GM21423 (cell line): ENCODE results near the gene FOXL2NB.

Experiments used
- ATAC-seq: cut with Tn5 transposase; IDR thresholded peaks from one replicate; pipeline ENCODE4 v1.9.1; 2021; ENCODE audit warnings: mild to moderate bottlenecking, moderate library complexity; ENCODE audit not compliant: unreplicated experiment

FOXL2NB gene

DNA sequence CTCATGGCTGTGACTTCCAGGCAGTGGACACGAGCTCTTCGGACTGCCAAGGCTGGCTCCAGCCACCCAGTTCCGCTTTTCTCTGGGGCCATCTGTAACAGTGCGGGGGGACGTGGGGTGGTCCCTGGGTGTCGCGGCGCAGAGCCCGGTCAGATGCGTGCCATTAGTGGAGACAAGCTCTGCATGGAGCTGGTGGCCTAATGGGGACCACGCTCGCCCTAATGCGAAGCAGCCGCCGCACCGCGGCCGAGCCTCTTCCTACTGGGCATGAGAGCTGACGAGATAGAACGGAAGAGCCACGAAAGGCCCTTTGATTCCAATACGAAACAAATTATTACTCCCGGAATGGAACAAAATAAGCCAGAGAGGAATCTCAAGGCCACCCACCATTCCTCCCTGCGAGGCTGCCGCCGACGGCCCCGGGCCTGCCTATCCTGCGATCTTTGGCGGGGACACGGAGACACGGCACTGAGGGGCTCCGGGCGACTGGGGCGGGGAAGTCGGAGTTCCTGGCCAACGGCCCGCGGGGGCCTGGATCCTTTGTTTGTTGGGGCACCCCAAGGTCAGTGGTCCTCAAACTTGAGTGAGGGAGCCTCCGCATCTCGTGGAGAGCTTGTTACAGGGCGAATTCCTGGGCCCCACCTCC lies 18.2 kb upstream of the FOXL2NB start:
- no peak for ATAC-seq

DNA sequence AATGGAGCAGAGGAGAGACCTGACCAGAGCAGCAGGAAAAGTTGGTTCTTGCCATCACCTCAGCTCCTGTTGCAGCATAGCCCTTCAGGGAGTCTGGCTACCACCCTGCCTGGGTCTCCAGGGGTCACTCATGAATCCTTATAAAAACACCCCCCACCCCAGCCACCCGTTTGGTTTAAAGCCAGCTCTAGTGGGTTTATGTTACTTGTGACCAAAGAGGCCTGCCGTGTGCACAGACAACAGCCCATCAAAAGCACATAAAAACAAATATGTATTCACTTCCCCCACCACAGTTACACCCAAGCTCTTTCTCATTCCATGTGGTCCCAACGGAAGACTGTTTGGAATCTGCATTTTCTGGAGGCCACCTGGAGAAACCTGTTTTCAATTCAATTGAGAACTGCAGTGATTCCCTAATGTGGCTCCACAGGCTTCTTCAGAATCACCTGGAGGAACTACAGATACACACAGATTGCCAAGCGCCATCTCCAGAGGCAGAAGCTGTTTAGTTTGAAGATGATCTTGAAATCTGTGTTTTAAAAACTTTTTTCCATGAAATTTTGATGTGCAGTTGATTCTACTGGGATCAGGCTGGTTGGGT lies 13.8 kb upstream of the FOXL2NB start:
- ATAC-seq, result no peak

DNA sequence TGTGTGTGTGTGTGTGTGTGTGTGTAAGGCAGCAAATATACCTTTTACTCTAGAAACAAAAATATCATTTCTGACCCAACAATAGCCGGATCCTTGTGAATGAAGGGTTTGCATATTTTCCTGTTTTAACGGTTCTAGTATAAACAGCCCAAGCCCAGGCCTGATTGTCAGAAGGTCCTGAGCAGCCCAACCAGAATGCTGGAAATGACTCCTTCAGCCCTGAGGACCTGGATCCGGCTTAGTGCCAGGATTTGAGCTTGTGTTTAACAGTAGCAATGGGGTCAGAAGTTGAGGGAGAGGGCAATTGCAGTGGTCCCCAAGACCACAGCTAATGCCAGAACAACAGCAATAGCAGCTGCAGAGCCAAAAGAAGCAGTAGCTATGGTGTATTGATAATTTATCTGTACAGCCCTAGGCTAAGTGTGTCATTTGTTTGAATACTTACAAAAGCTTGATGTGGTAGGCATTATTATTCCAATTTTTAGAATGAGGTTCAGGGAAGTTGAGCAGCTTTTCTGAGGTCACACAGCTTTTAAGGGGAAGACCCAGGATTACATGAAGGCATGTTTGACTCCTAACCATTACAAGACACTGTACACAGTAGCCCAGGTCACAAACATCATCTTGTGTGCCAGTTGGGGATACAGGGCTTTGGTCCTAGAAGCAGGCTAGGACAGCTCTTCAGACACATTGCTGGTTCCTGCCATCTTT lies 12.9 kb upstream of the FOXL2NB start:
- no peak for ATAC-seq

DNA sequence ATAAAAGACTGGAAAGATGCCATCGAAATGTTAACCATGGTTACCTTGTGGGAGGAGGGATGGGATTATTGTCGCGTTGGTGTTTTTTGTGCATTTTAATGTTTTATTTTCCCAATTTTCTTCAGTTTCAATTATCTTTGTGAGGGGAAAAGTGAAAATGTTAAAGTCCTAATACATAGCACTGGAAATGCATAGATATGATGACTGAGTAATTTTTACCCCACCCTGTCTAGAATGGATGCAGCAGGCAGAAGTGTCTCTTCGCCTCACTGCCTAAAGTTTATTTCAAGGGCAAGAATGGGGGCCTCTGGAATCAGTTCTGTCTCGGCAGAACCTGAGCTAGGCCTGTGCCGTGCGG lies 11.5 kb upstream of the FOXL2NB start:
- no peak for ATAC-seq

DNA sequence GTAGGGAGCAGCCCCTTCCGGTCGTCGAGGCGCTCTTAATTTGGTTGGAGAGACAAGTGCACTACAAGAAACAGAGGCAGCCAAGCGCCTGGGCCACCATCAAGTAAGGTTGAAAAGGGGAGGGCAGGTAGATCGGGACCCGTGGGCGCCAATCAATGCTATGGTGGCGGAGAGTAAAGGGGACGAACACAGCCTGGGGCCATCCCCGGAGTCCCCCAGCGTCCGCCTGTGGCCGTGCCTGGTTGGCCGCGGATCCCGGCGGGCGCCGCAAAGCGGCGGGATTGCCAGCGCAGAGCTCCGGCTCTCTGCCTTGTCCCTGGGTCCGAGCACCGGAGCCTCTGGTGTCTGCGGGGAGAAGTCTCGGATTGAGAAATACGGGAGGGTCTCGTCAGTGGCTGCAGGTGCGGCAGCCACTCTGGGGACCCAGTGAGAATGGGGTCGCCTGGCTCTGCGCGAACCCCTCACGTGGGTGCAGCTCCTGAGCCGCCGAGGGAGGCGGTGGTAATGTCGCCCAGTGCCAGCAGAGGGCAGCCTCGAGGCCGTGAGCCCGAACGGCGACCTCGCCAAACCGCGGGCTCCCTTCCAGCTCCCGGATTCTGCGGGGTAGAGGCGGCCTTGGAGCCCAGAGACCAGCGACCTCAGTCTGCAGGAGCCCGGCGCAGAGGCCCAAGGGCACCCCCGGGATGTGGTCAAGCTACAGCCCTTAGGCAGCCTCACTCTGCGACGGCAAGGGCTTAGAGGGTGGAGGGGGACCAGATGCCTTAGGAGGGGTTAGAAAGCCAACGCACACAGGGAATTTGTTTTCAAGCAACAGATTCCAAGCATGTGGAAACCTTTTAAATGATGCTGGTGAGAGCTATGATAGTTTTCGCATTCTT lies 10.9 kb upstream of the FOXL2NB start:
- ATAC-seq, result peak; percentile 79

DNA sequence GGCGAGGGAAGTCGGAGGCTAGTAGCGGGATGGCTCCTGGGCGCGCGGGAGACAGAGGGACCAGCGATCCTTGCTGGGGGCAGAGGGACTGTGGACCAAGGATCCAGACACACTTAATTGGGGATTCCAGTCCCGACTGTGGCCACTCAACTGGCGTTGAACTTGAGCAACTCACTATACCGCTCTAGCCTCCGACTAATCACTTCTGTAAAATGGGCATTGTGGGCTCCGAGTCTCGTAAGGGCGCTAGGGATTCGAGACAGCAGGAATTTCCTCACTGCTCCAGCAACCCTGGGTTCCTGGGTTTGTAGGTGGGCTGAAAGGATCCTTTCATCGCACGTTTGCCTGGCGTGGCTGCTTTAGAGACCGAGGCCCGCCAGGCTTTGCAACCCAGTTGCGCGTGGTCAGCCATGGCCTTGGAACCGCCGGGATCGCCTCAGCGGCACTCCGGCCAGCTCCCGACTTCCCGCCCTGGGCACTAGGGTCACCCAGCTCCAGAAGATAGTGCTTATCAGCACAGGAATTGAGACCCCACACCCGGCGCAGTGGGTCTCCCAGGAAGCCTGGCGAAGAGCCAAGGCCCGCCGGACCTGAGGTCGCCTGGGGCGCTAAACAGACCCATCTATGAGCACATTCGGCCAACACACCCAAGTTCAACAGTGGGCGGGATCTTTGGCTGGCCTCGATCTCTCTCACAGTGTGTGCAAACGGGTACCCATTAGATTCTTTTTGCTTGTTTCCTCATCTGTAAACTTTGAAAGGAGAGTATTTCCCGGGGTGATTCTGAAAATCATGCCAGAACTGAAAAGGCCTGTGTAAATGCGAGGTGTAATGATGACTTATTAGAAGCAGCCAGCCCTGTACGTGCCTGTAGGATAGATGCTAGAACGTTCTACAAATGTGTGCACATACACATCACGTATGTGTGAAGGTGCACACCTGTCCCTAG lies 10.0 kb upstream of the FOXL2NB start:
- ATAC-seq, result no peak

DNA sequence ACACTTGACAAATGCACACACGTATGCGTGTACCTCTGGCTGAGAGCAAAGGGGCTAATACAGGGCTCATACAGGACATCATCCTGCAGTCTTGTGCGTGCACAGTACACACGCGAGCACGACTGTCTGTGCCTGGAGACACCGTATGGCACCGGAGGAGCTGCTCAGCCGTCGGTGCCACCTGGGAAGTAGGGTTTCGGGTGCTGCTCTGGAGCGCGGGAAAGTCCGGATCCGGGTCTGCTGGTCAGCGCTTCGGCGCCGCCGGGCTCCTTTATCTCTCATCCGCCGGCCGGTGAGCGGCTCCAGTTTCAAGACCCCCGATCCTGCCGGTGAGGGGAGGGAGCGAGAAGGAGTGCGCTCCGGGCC lies 9.3 kb upstream of the FOXL2NB start:
- no peak for ATAC-seq

DNA sequence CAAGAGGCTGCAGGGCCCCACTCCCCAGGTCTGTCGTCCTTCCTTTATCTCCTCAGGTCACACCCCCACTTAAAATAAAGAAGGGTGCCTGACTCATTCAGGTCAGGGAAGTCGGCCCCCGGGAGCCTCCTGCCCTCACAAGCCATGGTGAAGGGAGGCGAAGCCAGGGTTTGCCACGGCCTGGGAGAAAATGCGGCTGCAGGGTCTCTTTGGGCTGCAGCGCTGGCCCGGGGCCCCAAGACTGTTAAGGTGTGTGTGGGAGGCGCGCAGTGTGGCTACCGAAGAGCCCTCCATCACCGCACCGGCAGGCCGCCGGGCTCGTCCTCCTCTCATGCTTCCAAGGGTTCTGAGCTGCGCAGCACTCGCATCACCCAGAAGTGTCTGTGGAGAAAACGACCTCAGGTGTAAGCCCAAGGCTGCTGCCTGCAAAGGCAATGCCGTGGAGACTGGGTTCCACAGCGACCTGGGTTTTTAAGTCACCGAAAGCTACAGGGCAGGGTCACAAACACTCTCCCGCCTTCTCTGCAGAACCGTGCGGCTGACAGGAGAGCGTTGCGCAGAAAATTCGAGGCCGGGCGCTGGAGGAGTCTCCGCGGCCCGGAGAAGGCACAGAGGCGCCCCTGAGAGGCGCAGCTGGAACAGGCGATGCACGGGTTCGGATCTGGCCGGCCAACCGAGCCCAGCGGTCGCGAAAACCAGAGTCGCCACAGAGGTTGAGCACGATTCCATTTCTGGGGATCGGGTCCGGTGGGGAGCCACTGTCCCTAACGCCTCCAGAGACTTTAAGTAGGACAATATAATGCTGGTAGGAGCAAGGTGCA lies 8.8 kb upstream of the FOXL2NB start:
- ATAC-seq, result no peak

DNA sequence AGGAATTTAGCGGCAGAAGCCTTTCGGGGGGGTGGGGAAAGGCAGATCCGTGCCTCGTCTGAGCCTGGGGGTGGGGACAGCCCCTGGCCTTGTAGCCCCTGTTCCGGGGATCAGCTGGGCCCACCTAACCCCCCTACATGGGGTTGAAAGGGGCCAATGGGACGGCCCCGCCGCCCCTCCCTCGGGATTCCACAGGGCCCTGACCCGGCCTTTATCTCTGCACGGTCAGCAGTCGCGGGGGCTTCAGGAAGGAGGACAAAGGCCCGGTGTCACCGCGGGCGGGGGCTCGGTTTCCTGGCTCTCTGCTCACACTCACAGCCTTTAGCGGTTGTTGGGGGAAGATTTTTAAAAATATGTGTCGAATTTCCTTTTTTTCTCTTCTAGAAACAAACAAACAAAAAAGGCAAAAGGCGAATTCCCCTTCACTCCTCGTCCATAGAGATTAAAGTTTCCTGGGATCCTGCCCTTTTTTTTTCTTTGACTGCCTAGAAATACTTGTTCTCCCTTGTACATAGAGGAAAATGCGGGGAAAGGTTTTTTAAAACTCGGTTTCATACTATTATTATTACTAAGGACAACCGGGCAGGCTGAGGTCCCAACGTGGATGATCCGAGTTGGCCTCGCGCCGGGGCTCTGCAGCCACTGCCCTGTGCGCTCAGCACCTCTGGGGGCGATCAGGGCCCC lies 8.0 kb upstream of the FOXL2NB start:
- ATAC-seq, result no peak

DNA sequence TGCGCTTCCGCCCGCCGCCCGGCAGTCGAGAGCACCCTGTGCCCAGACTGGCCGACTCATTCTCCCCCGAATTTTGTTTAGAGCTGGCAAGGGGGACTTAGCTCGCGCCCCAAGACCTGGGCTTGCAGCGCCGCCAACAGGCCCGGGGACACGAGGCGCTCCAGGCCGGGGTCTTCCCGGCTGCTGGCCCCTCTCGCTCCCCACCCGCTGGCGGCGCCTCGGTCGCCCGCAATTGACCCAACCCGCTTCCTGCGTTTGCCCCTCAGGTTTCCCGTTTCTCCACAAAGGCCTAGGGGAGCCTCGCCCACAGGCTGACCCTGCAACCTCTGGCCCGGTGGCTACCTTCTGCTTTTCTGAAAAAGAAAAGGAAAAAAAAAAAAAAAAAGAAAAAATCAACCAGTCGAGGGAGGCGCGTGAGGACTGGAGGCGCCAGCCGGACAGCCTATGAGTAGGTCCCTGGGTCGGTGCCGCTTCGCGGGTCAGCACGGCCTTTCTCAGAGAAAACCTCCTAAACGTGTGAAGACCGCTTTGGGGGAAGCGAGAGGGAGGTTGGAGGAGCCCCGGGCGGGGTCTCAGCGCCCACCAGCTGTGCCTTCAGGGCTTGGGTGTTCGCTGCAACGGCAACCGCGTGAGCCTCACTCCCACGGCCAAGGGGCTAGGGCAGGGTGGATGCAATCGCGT lies 7.3 kb upstream of the FOXL2NB start:
- ATAC-seq, result no peak

DNA sequence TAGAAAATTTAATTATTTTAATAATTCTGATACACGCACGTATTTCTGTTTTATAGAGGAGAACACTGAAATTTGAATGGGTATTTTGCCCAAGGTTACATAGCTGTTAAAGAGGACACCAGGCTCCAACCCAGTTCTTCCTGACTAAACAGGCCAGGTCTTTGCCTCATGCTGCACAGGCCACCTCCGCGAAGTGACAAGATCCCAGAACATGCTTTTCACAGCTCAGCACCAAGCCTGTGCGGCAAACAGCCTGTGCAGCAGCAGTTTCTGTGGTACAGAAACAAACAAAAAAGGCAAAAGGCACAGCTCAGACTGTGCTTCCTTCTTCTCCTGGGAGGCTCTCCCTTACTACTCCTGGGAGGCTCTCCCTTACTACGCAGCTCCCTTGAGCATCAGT lies 6.6 kb upstream of the FOXL2NB start:
- ATAC-seq, result no peak

DNA sequence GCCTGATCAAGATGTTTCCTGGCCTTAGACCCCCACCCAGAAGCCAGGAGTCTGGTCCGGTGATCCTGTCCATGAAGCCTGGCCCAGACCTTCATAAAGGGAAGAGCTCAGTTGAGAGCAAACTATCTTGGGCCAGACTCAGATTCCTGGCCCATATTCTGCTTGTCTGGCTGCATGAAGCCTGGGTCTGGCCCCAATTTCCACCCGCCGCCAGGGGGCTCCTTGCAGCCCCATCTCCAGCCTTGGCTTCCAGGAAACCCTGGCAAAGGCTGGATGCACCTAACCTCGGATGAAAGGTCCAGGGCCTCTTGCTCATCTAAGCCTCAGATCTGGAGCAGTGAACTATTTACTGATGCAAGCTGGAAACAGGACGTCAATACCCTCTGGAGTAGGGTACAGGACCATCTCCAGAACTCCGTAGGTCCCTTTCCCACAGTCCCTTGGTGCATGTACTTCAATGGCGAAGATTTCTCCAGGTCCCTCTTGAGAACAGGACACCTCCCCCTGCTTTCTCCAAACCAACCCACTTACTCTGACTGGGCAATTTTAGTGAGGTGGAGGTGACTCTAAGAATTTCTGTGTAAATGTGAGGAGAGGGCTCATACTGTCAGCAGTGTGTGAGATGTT lies 5.6 kb upstream of the FOXL2NB start:
- peak; percentile 45 for ATAC-seq

DNA sequence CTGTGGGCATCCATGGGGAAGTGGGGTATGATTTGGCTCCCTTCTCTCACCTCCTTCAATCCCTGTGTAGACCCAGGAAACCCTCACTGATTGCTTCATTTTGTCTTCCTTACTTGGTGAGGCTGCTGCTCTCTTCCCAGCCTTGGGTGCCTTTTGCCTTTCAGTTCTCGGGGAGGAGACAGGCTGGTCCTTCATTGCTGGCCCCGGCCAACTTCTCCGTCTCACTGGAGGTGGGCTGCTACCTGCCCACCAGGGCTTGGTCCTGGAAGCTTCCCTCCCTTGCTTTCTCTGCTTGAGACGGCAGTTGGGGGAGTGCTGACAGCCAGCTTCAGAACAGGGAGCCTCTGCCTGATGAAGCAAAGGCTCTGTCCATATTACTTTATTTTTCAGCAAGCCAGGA lies 4.7 kb upstream of the FOXL2NB start:
- ATAC-seq, result no peak

DNA sequence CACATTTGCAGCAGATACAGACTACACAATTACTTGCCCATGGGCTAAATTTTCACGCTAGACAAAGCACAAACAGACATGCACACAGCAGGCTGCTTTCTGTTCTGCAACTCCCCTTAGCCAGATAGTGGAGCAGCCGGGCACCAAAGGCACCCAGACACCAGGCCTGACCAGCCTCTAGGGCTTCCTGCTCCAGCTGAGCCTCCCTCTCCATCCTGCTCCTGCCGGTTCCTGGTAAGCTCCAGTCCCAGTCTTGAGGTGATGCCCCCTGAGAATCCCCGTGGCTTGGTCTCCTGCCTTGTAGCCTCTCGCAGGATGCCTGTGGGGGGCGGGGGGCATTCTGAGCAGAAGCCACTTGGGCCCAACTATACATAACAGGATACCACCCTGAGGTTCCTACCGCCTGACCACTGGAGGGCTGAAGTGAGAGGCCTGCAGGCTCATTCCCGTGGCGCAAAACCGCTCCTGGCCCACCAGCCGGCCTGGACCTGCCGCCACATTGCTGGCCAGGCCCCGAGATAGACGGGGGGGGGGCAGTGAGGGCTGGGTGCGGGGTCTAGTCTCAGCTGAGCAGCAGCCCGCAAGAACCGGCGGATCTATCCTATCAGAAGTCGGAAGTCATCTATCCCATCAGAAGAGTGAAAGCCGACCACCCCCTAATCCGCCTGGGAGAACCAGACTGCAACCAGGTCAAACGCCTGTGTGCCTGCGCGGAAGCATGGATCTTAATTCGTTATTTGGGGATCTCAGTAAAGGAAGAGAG lies 4.0 kb upstream of the FOXL2NB start:
- ATAC-seq, result no peak

DNA sequence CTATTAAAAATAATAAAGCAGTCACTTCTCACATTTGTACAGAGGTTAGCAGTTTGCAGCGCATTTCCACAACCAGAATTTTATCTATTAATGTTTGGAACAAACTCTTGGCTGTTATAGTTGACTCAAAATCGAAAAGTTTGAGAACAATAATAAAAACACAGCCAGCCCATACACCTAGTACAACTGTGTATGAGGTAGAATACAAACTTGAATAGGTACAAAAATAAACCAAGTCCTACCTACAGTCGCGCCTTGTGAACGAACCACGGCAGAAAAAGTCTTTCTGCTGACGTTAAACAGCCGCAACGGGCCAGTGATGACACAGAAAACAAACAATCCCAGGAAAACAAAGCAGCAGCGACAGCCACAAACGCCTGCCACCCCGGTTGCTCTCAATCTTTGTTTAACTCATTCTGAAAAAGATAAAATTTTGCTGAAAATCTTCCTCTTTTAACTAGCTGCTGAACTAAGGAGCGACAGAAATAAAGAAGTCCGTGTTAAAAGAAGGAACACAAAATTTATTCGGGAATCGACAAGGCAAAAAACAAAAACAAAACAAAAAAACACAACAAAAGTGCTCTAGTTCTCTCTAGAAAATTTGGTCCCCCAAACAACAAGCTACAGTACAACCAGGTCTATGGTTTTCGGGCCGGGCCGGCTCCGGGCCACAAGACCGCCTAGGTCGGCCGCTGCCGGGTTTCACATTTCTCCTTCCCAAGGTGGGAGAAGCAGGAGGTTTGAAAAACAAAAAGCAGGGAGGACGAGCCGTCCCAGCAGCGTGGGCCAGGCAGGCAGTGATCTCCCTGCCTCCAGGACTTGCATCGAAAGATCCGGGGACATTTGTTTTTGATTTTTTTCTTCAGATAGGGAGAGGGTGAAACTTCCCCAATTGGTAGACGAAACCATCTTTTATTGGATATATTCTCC lies 3.0 kb upstream of the FOXL2NB start:
- ATAC-seq, result no peak

DNA sequence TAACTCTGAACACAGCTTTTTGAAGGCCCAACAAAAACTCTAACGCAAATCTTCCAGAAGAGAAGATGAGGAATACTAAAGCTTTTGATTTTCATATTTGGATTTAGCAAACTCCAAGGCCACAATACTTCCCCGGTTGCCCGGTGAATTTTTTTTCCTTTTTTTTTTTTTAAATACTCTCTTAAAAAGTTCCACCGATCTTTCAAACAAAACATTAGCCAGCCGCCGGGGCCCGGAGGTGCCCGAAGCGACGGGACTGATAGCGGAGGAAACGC lies 2.4 kb upstream of the FOXL2NB start:
- ATAC-seq, result no peak
